ENCODE results near the gene ADAMTSL1.

GRCh38 chr9:18910916-18911315, 437.0 kb downstream of the ADAMTSL1 start:
- TF ChIP-seq CTCF (IDR thresholded peaks at IDR 0.05; ENCODE audit: insufficient read depth, low read depth, low read length): no peak
- no peak for TF ChIP-seq EZH2 (IDR thresholded peaks at IDR 0.05; ENCODE audit: insufficient read depth, low read length)

Measured in astrocyte (in vitro differentiated cells and primary cell).